Liver (tissue), 9 donors: Measurements from ENCODE around the gene RPS6KC1. TPM values are rescaled to one million over a fixed set of nuclear protein-coding genes. Genes with fewer than 3 reads are reported as not detected.
"Not testable (repeated sequence)": the region's sequence is repeated elsewhere in the genome, so short reads cannot be mapped to it uniquely, and the experiment has no call there.

ENCODE experiments used
- DNase-seq: peaks from one replicate; pipeline ENCODE4 v3.0.0-alpha.2; 2017; ENCODE audit warnings: low spot score
- H3K27ac ChIP-seq, 2 donors: one replicate each; pipeline ENCODE4 v1.7.0; 2013; ENCODE audit warnings: inconsistent platforms in 2 of 2, low read length in 2 of 2, control low read depth in 1 of 2, low read depth in 1 of 2, mild to moderate bottlenecking in 1 of 2
- H3K27me3 ChIP-seq, 4 donors: one replicate each; pipeline versions ENCODE4 v1.6.1 to v1.7.0; 2013; ENCODE audit warnings: low read length in 3 of 4, inconsistent platforms in 1 of 4, mild to moderate bottlenecking in 1 of 4, moderate library complexity in 1 of 4; ENCODE audit not compliant: control insufficient read depth in 4 of 4, insufficient read depth in 4 of 4
- H3K36me3 ChIP-seq, 4 donors: one replicate each; pipeline versions ENCODE4 v1.6.1 to v1.7.0; 2013; ENCODE audit warnings: low read length in 3 of 4, mild to moderate bottlenecking in 3 of 4, low read depth in 1 of 4, moderate library complexity in 1 of 4; ENCODE audit not compliant: control insufficient read depth in 4 of 4, insufficient read depth in 3 of 4
- H3K4me1 ChIP-seq, 4 donors: one replicate each; pipeline versions ENCODE4 v1.6.1 to v1.7.0; 2013; ENCODE audit warnings: low read length in 3 of 4, mild to moderate bottlenecking in 3 of 4, moderate library complexity in 1 of 4; ENCODE audit not compliant: control insufficient read depth in 4 of 4, insufficient read depth in 4 of 4
- H3K4me3 ChIP-seq, 3 donors: one replicate each; pipeline versions ENCODE4 v1.6.1 to v1.7.0; 2013; ENCODE audit warnings: low read length in 3 of 3, control low read depth in 1 of 3, low read depth in 1 of 3, mild to moderate bottlenecking in 1 of 3
- H3K9ac ChIP-seq, 2 donors: one replicate each; pipeline ENCODE4 v1.7.0; 2013; ENCODE audit warnings: low read length in 2 of 2, mild to moderate bottlenecking in 2 of 2, moderate library complexity in 2 of 2, control low read depth in 1 of 2, low read depth in 1 of 2
- H3K9me3 ChIP-seq, 4 donors: one replicate each; pipeline versions ENCODE4 v1.6.1 to v1.7.0; 2013; ENCODE audit warnings: low read length in 3 of 4; ENCODE audit not compliant: control insufficient read depth in 4 of 4
- ATF3 ChIP-seq: IDR thresholded peaks from 2 replicates; pipeline ENCODE4 v1.6.1; 2016; ENCODE audit warnings: antibody characterized with exemption
- FOXA1 ChIP-seq: IDR thresholded peaks from 2 replicates; pipeline ENCODE4 v1.6.1; 2016; ENCODE audit warnings: antibody characterized with exemption
- FOXA2 ChIP-seq: IDR thresholded peaks from 2 replicates; pipeline ENCODE4 v1.6.1; 2016; ENCODE audit warnings: antibody characterized with exemption
- GABPA ChIP-seq, 2 donors: IDR thresholded peaks in 1 of 2; conservative IDR thresholded peaks in 1 of 2; 2 replicates each; pipeline ENCODE4 v1.6.1; 2016; ENCODE audit warnings: antibody characterized with exemption in 2 of 2, mild to moderate bottlenecking in 1 of 2, moderate library complexity in 1 of 2
- HNF4A ChIP-seq, 2 donors: conservative IDR thresholded peaks; 2 replicates each; pipeline ENCODE4 v1.6.1; 2016; ENCODE audit warnings: antibody characterized with exemption in 2 of 2, mild to moderate bottlenecking in 2 of 2
- HNF4G ChIP-seq: IDR thresholded peaks from 2 replicates; pipeline ENCODE4 v1.6.1; 2016; ENCODE audit warnings: antibody characterized with exemption
- JUND ChIP-seq, 2 donors: IDR thresholded peaks; 2 replicates each; pipeline ENCODE4 v1.6.1; 2016; ENCODE audit warnings: antibody characterized with exemption in 2 of 2
- NR2F2 ChIP-seq: IDR thresholded peaks from 2 replicates; pipeline ENCODE4 v1.6.1; 2016; ENCODE audit warnings: antibody characterized with exemption
- RAD21 ChIP-seq, 2 donors: IDR thresholded peaks; 2 replicates each; pipeline ENCODE4 v1.6.1; 2016; ENCODE audit warnings: antibody characterized with exemption in 2 of 2, mild to moderate bottlenecking in 2 of 2
- REST ChIP-seq: IDR thresholded peaks from 2 replicates; pipeline ENCODE4 v1.6.1; 2016; ENCODE audit warnings: antibody characterized with exemption, mild to moderate bottlenecking
- RXRA ChIP-seq, 2 donors: IDR thresholded peaks; 2 replicates each; pipeline ENCODE4 v1.6.1; 2017 to 2018; ENCODE audit warnings: antibody characterized with exemption in 2 of 2, mild to moderate bottlenecking in 1 of 2
- SP1 ChIP-seq: IDR thresholded peaks from 2 replicates; pipeline ENCODE4 v1.6.1; 2018; ENCODE audit warnings: antibody characterized with exemption, mild to moderate bottlenecking
- ZBTB33 ChIP-seq: IDR thresholded peaks from 2 replicates; pipeline ENCODE4 v1.6.1; 2016; ENCODE audit warnings: antibody characterized with exemption
- WGBS: extraction: QIAGEN DNeasy Blood & Tissue Kit; methylation state at CpG from one replicate; pipeline ENCODE4 v1.1.7; 2013; 5-methylcytosine and 5-hydroxymethylcytosine counted together
- polyA plus RNA-seq, 2 donors: library from polyadenylated mRNA; stranded (reverse) in 1 of 2; unstranded in 1 of 2; fragments of 200-250 nt in 1 of 2; fragments of >200 nt in 1 of 2; fragmentation: Nextera tagmentation in 1 of 2; extraction: Ambion mirVana in 1 of 2; gene quantifications; one replicate each; pipeline versions ENCODE4 v1.2.1 to v1.2.3, GENCODE V29; 2013 to 2015
- total RNA-seq, 2 donors: library from RNA; depleted of rRNA; stranded (reverse); fragments of >200 nt; gene quantifications; one replicate each; pipeline ENCODE4 v1.2.3, GENCODE V29; 2014
- TF ChIP-seq, protein P1 (sequence below): fragments of 150-350 bp; IDR thresholded peaks from 2 replicates; pipeline ENCODE4 v1.5.1; 2017; ENCODE audit warnings: improper control_type of control experiment, low read depth, low read length; ENCODE audit not compliant: missing input control
- donor health status: healthy.
- donor health status: healthy.
- donor health status: healthy.
- donor health status: healthy.
- donor health status: healthy.

The RPS6KC1 gene
- total and polyA plus RNA-seq, 4 donors: 3.5 to 15.6 (median 9.8) TPM

- H3K27me3 ChIP-seq: no peaks in the 10 kb centered on the region
- WGBS: 86% methylated on average over 5 of the region's 5 CpGs
- peaks cover 6 to 23% (median 7%) of the 10 kb centered on the region in 4 donors for H3K9me3 ChIP-seq
- no peak overlapping the region for H3K4me3 ChIP-seq
- H3K9ac ChIP-seq: no peak overlapping the region
- DNase-seq: no peak
- no peaks in the 10 kb centered on the region for H3K4me1 ChIP-seq
- no peaks in the 10 kb centered on the region for H3K36me3 ChIP-seq
- no peak for TF ChIP-seq ATF3
- no peak for TF ChIP-seq FOXA1
- TF ChIP-seq NR2F2: no peak
- TF ChIP-seq REST: no peak
- TF ChIP-seq, protein P1, sequence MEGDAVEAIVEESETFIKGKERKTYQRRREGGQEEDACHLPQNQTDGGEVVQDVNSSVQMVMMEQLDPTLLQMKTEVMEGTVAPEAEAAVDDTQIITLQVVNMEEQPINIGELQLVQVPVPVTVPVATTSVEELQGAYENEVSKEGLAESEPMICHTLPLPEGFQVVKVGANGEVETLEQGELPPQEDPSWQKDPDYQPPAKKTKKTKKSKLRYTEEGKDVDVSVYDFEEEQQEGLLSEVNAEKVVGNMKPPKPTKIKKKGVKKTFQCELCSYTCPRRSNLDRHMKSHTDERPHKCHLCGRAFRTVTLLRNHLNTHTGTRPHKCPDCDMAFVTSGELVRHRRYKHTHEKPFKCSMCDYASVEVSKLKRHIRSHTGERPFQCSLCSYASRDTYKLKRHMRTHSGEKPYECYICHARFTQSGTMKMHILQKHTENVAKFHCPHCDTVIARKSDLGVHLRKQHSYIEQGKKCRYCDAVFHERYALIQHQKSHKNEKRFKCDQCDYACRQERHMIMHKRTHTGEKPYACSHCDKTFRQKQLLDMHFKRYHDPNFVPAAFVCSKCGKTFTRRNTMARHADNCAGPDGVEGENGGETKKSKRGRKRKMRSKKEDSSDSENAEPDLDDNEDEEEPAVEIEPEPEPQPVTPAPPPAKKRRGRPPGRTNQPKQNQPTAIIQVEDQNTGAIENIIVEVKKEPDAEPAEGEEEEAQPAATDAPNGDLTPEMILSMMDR: no peak
- no peak for TF ChIP-seq HNF4G
- TF ChIP-seq HNF4A (conservative IDR thresholded peaks at IDR 0.05): no peak
- no peak for TF ChIP-seq GABPA (IDR thresholded peaks at IDR 0.05 in 1 of 2, conservative IDR thresholded peaks at IDR 0.05 in 1 of 2)
- no peak for TF ChIP-seq FOXA2
- no peak for TF ChIP-seq RAD21 (IDR thresholded peaks at IDR 0.05)
- TF ChIP-seq RXRA (IDR thresholded peaks at IDR 0.05): no peak
- no peak for TF ChIP-seq ZBTB33
- no peak for TF ChIP-seq JUND (IDR thresholded peaks at IDR 0.05)
- no peak for TF ChIP-seq SP1
- H3K27ac ChIP-seq: no peak overlapping the region
Measured at GRCh38 chr1:213300433-213300832, 249.4 kb downstream of the RPS6KC1 start.

- not testable (repeated sequence) for H3K9ac ChIP-seq, H3K27me3 ChIP-seq, H3K4me1 ChIP-seq, H3K36me3 ChIP-seq, DNase-seq, H3K27ac ChIP-seq, H3K4me3 ChIP-seq
- WGBS: 95% methylated on average over 3 of the region's 3 CpGs
- H3K9me3 ChIP-seq: peaks cover 4 to 16% (median 7%) of the 10 kb centered on the region in 4 donors
Measured at GRCh38 chr1:213301524-213301923, 250.5 kb downstream of the RPS6KC1 start.
